ENCODE measurements around the gene EYS. TPM values are rescaled to one million over a fixed set of nuclear protein-coding genes. Genes with fewer than 3 reads are reported as not detected.
"Not testable (repeated sequence)": the region's sequence is repeated elsewhere in the genome, so short reads cannot be mapped to it uniquely, and the experiment has no call there.

The EYS gene
- total RNA-seq, 1 donor from 2014 or later, result not detected

DNA sequence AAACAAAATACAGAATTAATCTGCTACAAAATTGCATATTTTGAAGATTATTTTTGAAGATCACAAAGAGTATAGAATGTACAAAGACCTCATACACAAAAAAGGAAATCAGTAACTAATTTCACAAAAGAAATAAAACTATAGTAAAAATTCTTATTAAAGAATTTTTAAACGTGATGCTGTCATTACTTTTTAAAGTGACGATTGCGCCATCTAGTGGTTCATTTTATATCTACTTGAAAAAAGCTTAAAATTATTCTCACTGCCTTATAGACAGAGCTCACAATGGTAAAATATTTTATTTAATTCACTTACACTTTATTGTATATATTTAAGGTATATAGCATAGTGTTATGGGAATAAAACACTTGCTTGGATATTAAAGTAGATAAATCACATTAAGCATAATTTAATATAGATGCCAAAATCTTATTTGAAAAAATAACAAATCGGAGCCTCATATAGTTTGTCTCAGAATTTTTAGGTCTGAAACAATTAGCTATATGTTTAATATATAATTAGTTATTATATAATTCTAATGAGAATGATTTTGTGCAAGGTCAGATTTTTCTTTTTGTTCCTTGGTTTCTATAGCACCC is 1942.6 kb downstream of the EYS start:
- intact Hi-C loops (cut with DNase I), result loop anchor here (1.0 to 5.0 kb wide), 2 partner anchors 166 to 457 kb away; no protein-coding TSS in a partner anchor
- DNase-seq (ENCODE audit: missing footprints) (no peak), ATAC-seq (no peak)

GRCh38 chr6:63760199-63760598 is 1946.8 kb downstream of the EYS start:
- DNase-seq (ENCODE audit: missing footprints) (no peak), ATAC-seq (no peak)
- intact Hi-C loops (cut with DNase I), result loop anchor here (5.0 kb wide), 1 partner anchor 453 kb away; no protein-coding TSS in a partner anchor

DNA sequence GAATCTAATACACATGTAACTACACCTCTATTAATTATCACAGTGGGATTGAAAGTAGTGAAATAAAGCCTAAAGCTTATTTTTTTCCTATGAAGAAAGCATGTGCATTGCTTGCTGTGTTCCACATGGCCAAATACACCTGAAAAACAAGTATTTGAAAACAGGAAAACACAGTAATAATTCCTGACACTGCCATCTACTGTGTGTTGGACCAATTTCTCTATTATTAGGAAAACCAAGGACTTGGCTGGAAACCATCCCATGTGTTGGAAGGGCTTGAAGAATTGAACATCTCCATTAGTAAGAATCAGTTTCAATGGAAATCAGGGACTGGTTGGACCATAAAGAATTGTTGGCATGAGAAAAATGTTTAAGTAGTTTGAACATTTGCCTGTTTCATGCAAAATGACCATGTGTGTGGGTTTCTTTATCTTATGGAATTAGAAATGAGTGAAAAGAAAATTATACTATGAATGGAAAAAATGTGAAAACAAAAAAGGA is 1947.4 kb downstream of the EYS start:
- intact Hi-C loops (cut with DNase I), result loop anchor here (5.0 kb wide), 1 partner anchor 452 kb away; no protein-coding TSS in a partner anchor
- ATAC-seq, result no peak

GRCh38 chr6:63757826-63758225 is 1949.2 kb downstream of the EYS start:
- intact Hi-C loops (cut with DNase I), result no loop called here
- DNase-seq (ENCODE audit: missing footprints) (no peak), ATAC-seq (no peak)

More for the DNA sequence above, 1947.4 kb downstream of the EYS start:
- DNase-seq (ENCODE audit: missing footprints), result no peak

GRCh38 chr6:63757275-63757674 is 1949.8 kb downstream of the EYS start:
- ATAC-seq; intact Hi-C loops (cut with DNase I); DNase-seq (ENCODE audit: missing footprints): not testable (repeated sequence)

- DNase-seq (ENCODE audit: missing footprints) (no peak), ATAC-seq (no peak)
- intact Hi-C loops (cut with DNase I), result no loop called here
These were observed 1956.6 kb downstream of the EYS start for GRCh38 chr6:63750400-63750799.

DNA sequence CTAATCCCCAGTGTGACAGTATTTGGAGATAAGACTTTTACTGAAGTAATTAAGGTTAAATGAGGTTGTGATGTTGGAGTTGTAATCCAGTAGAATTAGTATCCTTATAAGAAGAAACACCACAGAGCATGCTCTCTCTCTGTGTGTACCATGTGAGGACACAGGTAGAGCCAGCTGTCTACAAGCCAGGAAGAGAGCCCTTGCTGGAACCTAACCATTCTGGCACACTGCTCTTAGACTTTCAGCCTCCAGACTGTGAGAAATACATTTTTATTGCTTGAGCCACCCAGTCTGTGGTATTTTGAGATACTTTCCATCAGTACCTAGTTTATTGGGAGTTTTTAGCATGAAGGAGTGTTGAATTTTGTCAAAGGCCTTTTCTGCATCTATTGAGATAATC is 1961.2 kb downstream of the EYS start:
- no peak for DNase-seq (ENCODE audit: missing footprints)
- intact Hi-C loops (cut with DNase I), result no loop called here

DNA sequence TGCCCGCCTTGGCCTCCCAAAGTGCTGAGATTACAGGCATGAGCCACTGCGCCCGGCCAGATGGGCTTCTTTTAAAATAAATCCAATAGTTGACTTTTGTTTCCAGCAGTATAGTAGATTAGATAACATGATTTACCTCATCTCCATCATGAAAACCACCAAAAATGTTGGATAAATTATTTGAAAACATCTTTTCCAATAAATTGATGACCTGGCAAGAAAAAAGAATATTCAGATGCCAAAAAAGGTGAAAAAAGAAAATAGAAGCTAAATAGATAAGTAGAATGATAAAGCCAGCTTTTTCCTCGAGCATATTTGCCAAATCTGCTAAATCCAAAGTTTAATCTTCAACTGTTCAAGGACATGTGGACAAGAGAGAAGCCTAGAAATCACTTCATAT is 1962.2 kb downstream of the EYS start:
- intact Hi-C loops (cut with DNase I), result no loop called here
- DNase-seq (ENCODE audit: missing footprints), result no peak
- ATAC-seq, result no peak

More for the DNA sequence above, 1961.2 kb downstream of the EYS start:
- ATAC-seq, result no peak

GRCh38 chr6:63743691-63744090 is 1963.3 kb downstream of the EYS start:
- no peak for ATAC-seq
- intact Hi-C loops (cut with DNase I), result no loop called here
- no peak for DNase-seq (ENCODE audit: missing footprints)

GRCh38 chr6:63742060-63742459 is 1965.0 kb downstream of the EYS start:
- no peak for DNase-seq (ENCODE audit: missing footprints)
- no peak for ATAC-seq
- intact Hi-C loops (cut with DNase I), result no loop called here

DNA sequence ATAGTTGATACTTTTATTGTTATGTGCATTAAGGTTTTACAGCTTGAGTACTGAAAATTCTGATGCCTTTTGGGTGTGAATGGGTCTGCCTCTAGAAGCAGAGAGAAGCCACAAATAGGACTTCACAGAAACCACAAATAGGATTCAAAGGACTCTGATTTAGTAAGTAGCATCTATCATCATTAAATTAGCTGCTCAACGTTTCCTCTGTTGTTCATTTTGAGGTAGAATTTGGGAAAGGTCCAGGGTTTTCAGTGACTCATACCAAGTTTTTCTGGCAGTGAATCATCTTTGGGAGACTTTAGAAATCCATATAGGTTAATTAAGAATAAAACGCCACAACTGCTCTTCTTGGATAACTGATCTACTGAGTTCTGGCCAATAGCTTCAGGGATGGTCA is 1966.3 kb downstream of the EYS start:
- DNase-seq (ENCODE audit: missing footprints) (no peak), ATAC-seq (no peak)
- intact Hi-C loops (cut with DNase I), result no loop called here

GRCh38 chr6:63739094-63739687 is 1967.8 kb downstream of the EYS start:
- ATAC-seq (no peak), DNase-seq (ENCODE audit: missing footprints) (no peak)
- intact Hi-C loops (cut with DNase I), result no loop called here

DNA sequence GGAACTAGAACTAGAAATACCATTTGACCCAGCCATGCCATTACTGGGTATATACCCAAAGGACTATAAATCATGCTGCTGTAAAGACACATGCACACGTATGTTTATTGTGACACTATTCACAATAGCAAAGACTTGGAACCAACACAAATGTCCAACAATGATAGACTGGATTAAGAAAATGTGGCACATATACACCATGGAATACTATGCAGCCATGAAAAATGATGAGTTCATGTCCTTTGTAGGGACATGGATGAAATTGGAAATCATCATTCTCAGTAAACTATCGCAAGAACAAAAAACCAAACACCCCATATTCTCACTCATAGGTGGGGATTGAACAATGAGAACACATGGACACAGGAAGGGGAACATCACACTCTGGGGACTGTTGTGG is 1968.8 kb downstream of the EYS start:
- DNase-seq (ENCODE audit: missing footprints); ATAC-seq; intact Hi-C loops (cut with DNase I): not testable (repeated sequence)

DNA sequence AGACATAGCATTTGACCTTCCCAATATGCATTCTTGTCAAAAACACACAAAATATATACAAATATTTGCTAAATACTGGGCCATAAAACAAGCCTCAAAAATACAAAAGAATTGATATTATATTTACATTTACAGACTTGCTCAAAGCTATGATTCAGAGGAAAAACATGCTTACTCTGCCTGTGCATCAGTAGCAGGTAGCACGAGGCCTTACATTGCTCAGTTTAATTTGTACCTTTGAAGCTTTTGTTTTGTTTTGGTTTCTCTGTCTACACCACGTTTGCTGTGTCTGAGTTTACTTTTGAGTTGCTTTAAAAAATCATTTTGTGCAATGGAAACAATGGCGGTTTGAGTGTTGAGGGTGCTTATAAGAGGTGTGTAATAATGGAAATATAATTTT is 1972.1 kb downstream of the EYS start:
- intact Hi-C loops (cut with DNase I), result no loop called here
- ATAC-seq (no peak), DNase-seq (ENCODE audit: missing footprints) (no peak)

DNA sequence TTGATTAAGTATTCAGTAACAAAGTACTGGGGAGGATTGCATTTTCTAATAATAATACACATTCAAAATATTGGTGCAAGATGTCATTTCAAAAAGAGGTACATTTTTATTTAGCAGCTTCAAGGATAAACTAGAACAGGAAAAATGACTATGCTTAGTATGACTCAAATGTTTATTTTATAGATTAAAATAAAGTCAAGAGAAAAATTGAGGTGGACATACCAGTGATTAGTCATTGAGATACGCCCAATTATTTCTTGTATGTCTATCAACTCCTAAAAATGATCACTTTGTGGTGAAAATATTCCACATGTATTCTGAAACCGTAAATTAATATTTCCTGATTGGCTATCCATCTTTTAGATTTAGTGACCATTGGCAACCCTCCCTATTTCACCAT is 1974.7 kb downstream of the EYS start:
- DNase-seq (ENCODE audit: missing footprints) (no peak), ATAC-seq (no peak)
- intact Hi-C loops (cut with DNase I), result no loop called here

DNA sequence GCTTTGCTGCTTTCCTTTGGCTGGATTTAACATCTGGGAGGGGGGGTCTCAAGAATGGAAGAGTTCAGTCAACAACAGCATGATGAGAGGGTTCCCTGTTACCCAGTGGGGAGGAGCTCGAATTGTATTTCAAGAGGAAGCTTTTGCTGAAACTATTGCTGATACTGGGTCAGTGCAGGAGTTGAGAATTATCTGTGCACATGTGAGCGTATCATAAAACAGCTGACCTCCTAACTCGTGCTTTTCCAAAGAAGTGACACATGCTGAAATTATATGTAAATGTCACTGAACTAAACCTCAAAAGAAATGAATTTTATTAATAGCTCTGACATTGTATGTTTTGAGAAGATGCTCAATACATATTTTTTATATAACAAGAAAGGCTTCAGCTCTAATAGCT is 1975.1 kb downstream of the EYS start:
- ATAC-seq, result no peak
- intact Hi-C loops (cut with DNase I), result no loop called here
- no peak for DNase-seq (ENCODE audit: missing footprints)

DNA sequence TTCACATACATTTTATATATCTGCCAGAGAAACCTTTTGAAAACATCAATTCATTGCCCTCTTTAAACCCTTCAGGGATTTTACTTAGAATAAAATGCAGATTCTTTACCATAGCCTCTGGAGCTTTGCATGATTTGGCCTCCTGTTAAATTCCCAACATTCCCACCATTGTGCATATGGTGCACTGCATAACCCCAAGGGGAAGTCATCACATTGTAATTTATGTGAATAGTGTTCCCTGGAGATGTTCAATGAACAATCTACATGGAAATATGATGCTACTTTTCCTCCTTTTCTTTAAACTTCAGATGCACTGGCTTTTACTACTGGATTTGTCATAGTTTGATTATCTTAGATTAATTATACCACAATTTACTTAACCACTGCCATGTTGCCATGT is 1976.7 kb downstream of the EYS start:
- intact Hi-C loops (cut with DNase I), result no loop called here
- DNase-seq (ENCODE audit: missing footprints) (no peak), ATAC-seq (no peak)

GRCh38 chr6:63724721-63725120 is 1982.3 kb downstream of the EYS start:
- intact Hi-C loops (cut with DNase I), result no loop called here
- DNase-seq (ENCODE audit: missing footprints) (no peak), ATAC-seq (no peak)

GRCh38 chr6:63721181-63721580 is 1985.8 kb downstream of the EYS start:
- intact Hi-C loops (cut with DNase I), result no loop called here
- no peak for DNase-seq (ENCODE audit: missing footprints)
- no peak for ATAC-seq

GRCh38 chr6:63716169-63716568 is 1990.9 kb downstream of the EYS start:
- intact Hi-C loops (cut with DNase I), result no loop called here
- ATAC-seq, result no peak
- DNase-seq (ENCODE audit: missing footprints), result no peak

GRCh38 chr6:63714091-63714490 is 1992.9 kb downstream of the EYS start:
- no peak for DNase-seq (ENCODE audit: missing footprints)
- intact Hi-C loops (cut with DNase I), result no loop called here
- no peak for ATAC-seq
